Neural progenitor cell (in vitro differentiated cells): Measurements from ENCODE around the gene APEH. TPM values are rescaled to one million over a fixed set of nuclear protein-coding genes. Genes with fewer than 3 reads are reported as not detected.

ENCODE experiments used
- DNase-seq: peaks from one replicate; pipeline ENCODE4 v3.0.0-alpha.2; 2016; ENCODE audit warnings: low spot score
- H2AFZ ChIP-seq: fragments of 200-600 bp; sonication (generic); replicated peaks from 2 replicates; pipeline ENCODE4 v1.6.1; 2016; ENCODE audit warnings: antibody characterized with exemption
- H3F3A ChIP-seq: fragments of 200-600 bp; sonication (generic); 2 replicates; pipeline ENCODE4 v1.6.1; 2016; ENCODE audit warnings: antibody characterized with exemption, low read depth
- H3K27ac ChIP-seq: fragments of 200-600 bp; sonication (generic); 2 replicates; pipeline ENCODE4 v1.5.1; 2016; ENCODE audit warnings: mild to moderate bottlenecking
- H3K27me3 ChIP-seq: fragments of 200-600 bp; sonication (generic); 2 replicates; pipeline ENCODE4 v1.6.1; 2016; ENCODE audit warnings: mild to moderate bottlenecking, moderate library complexity
- H3K36me3 ChIP-seq: fragments of 200-600 bp; sonication (generic); 2 replicates; pipeline ENCODE4 v1.5.1; 2016
- H3K4me1 ChIP-seq: fragments of 200-600 bp; sonication (generic); 2 replicates; pipeline ENCODE4 v1.6.1; 2016; ENCODE audit warnings: mixed run types
- H3K4me2 ChIP-seq: fragments of 200-600 bp; sonication (generic); 2 replicates; pipeline ENCODE4 v1.6.1; 2016
- H3K4me3 ChIP-seq: fragments of 200-600 bp; sonication (generic); 2 replicates; pipeline ENCODE4 v1.5.1; 2016
- H3K79me2 ChIP-seq: fragments of 200-600 bp; sonication (generic); 2 replicates; pipeline ENCODE4 v1.6.1; 2016; ENCODE audit warnings: low read depth
- H3K9ac ChIP-seq: fragments of 200-600 bp; sonication (generic); 2 replicates; pipeline ENCODE4 v1.6.1; 2016
- H3K9me3 ChIP-seq: fragments of 200-600 bp; sonication (generic); 2 replicates; pipeline ENCODE4 v1.5.1; 2016; ENCODE audit warnings: low read depth
- H4K20me1 ChIP-seq: fragments of 200-600 bp; sonication (generic); 2 replicates; pipeline ENCODE4 v1.6.1; 2016; ENCODE audit warnings: low read depth
- H3K27ac Mint-ChIP-seq: 3 replicates; pipeline ENCODE4 v1.8.0; 2021; ENCODE audit warnings: mixed read lengths
- H3K27me3 Mint-ChIP-seq: 2 replicates; pipeline ENCODE4 v1.8.0; 2022; ENCODE audit warnings: low read depth, mild to moderate bottlenecking, inconsistent platforms, moderate library complexity, mixed read lengths; ENCODE audit not compliant: insufficient read depth
- H3K36me3 Mint-ChIP-seq: 3 replicates; pipeline ENCODE4 v1.8.0; 2021; ENCODE audit warnings: mixed read lengths
- H3K4me1 Mint-ChIP-seq: 3 replicates; pipeline ENCODE4 v1.8.0; 2021; ENCODE audit warnings: mixed read lengths
- H3K4me3 Mint-ChIP-seq: 3 replicates; pipeline ENCODE4 v1.8.0; 2021; ENCODE audit warnings: mild to moderate bottlenecking, moderate library complexity, mixed read lengths
- H3K9me3 Mint-ChIP-seq: 3 replicates; pipeline ENCODE4 v1.8.0; 2020; ENCODE audit warnings: mixed read lengths
- CTCF ChIP-seq: fragments of 200-600 bp; sonication (generic); IDR thresholded peaks from 2 replicates; pipeline ENCODE4 v1.5.1; 2017; ENCODE audit warnings: antibody characterized with exemption, mild to moderate bottlenecking
- EZH2 ChIP-seq: fragments of 200-600 bp; sonication (generic); IDR thresholded peaks from 2 replicates; pipeline ENCODE4 v1.6.1; 2017; ENCODE audit warnings: antibody characterized with exemption, mild to moderate bottlenecking, moderate library complexity
- EZH2phosphoT487 ChIP-seq: fragments of 200-600 bp; sonication (generic); IDR thresholded peaks from 2 replicates; pipeline ENCODE4 v1.6.1; 2017; ENCODE audit warnings: antibody characterized with exemption
- total RNA-seq: library from RNA; depleted of rRNA; stranded (reverse); fragments of >200 nt; gene quantifications from 2 replicates; pipeline ENCODE4 v1.2.3, GENCODE V29; 2015; ENCODE audit warnings: low replicate concordance

APEH gene
- total RNA-seq, 1 donor from 2014 or later: 132 TPM

GRCh38 chr3:49713336-49714105 lies 39.4 kb downstream of the APEH start:
- peaks cover under 1% of the 10 kb centered on the region for H3K4me1 Mint-ChIP-seq
- no peaks in the 10 kb centered on the region for H3K27me3 Mint-ChIP-seq
- no peak overlapping the region for H2AFZ ChIP-seq
- H3K9ac ChIP-seq: no peak overlapping the region
- TF ChIP-seq CTCF (no peak), EZH2 (no peak)
- no peak overlapping the region for H3K27ac ChIP-seq
- no peaks in the 10 kb centered on the region for H4K20me1 ChIP-seq
- H3K4me2 ChIP-seq: no peak overlapping the region
- no peaks in the 10 kb centered on the region for H3K36me3 ChIP-seq
- H3K27ac Mint-ChIP-seq: no peak overlapping the region
- DNase-seq: no peak
- peaks cover 4% of the 10 kb centered on the region for H3K27me3 ChIP-seq
- no peaks in the 10 kb centered on the region for H3K4me1 ChIP-seq
- H3F3A ChIP-seq: peaks cover 1% of the 10 kb centered on the region
- H3K36me3 Mint-ChIP-seq: no peaks in the 10 kb centered on the region
- no peaks in the 10 kb centered on the region for H3K9me3 ChIP-seq
- H3K4me3 Mint-ChIP-seq: no peak overlapping the region
- H3K79me2 ChIP-seq: no peaks in the 10 kb centered on the region
- no peak overlapping the region for H3K4me3 ChIP-seq
- H3K9me3 Mint-ChIP-seq: no peaks in the 10 kb centered on the region

GRCh38 chr3:49714728-49715550 lies 40.8 kb downstream of the APEH start:
- H3K4me1 ChIP-seq: peaks cover 3% of the 10 kb centered on the region
- no peaks in the 10 kb centered on the region for H3K79me2 ChIP-seq
- no peaks in the 10 kb centered on the region for H3K36me3 ChIP-seq
- no peak overlapping the region for H3K9ac ChIP-seq
- no peak overlapping the region for H3K4me2 ChIP-seq
- H3K27ac ChIP-seq: no peak overlapping the region
- peaks cover 8% of the 10 kb centered on the region for H3K4me1 Mint-ChIP-seq
- DNase-seq: no peak
- no peak overlapping the region for H2AFZ ChIP-seq
- TF ChIP-seq EZH2 (no peak), CTCF (no peak), EZH2phosphoT487 (no peak)
- H3K4me3 Mint-ChIP-seq: no peak overlapping the region
- peaks cover 3% of the 10 kb centered on the region for H3K36me3 Mint-ChIP-seq
- no peaks in the 10 kb centered on the region for H4K20me1 ChIP-seq
- H3F3A ChIP-seq: peaks cover 14% of the 10 kb centered on the region
- H3K27me3 ChIP-seq: peaks cover 8% of the 10 kb centered on the region
- H3K27me3 Mint-ChIP-seq: no peaks in the 10 kb centered on the region
- no peak overlapping the region for H3K4me3 ChIP-seq
- no peaks in the 10 kb centered on the region for H3K9me3 ChIP-seq
- H3K27ac Mint-ChIP-seq: no peak overlapping the region
- H3K9me3 Mint-ChIP-seq: no peaks in the 10 kb centered on the region

GRCh38 chr3:49715611-49716121 lies 41.5 kb downstream of the APEH start:
- Histone ChIP-seq H3K4me2 (no peak overlapping the region), H3F3A (peaks cover 22% of the 10 kb centered on the region), H3K27ac (no peak overlapping the region), H3K36me3 (no peaks in the 10 kb centered on the region), H3K4me1 (peaks cover 3% of the 10 kb centered on the region), H2AFZ (no peak overlapping the region), H3K9me3 (no peaks in the 10 kb centered on the region), H4K20me1 (no peaks in the 10 kb centered on the region), H3K9ac (no peak overlapping the region), H3K79me2 (no peaks in the 10 kb centered on the region), H3K4me3 (no peak overlapping the region), H3K27me3 (peaks cover 8% of the 10 kb centered on the region)
- TF ChIP-seq EZH2 (no peak), CTCF (no peak), EZH2phosphoT487 (no peak)
- Mint-ChIP-seq H3K9me3 (no peaks in the 10 kb centered on the region), H3K36me3 (peaks cover 3% of the 10 kb centered on the region), H3K27me3 (no peaks in the 10 kb centered on the region), H3K4me1 (peaks cover 8% of the 10 kb centered on the region), H3K27ac (no peak overlapping the region), H3K4me3 (no peak overlapping the region)
- DNase-seq: no peak
